Measurements from ENCODE around the gene GRHL1. TPM values are rescaled to one million over a fixed set of nuclear protein-coding genes. Genes with fewer than 3 reads are reported as not detected.

Gene GRHL1
- total and polyA plus RNA-seq, 4 donors, result 3.6 to 13.7 (median 6.1) TPM

GRCh38 chr2:9958057-9958456 is 6.6 kb downstream of the GRHL1 start:
- Histone ChIP-seq H3K9ac (ENCODE audit: low read depth in 1 of 2, low read length in 2 of 2) (no peak overlapping the region), H3K36me3 (ENCODE audit: control insufficient read depth in 4 of 4, insufficient read depth in 3 of 4, low read depth in 1 of 4, low read length in 3 of 4) (peaks cover 1 to 14% (median 8%) of the 10 kb centered on the region in 4 donors), H3K27ac (ENCODE audit: low read depth in 1 of 2, low read length in 2 of 2) (no peak overlapping the region), H3K4me3 (ENCODE audit: low read depth in 1 of 3, low read length in 3 of 3) (no peak overlapping the region), H3K4me1 (ENCODE audit: control insufficient read depth in 4 of 4, insufficient read depth in 4 of 4, low read length in 3 of 4) (peaks cover 0 to 10% (median 5%) of the 10 kb centered on the region in 4 donors), H3K9me3 (ENCODE audit: control insufficient read depth in 4 of 4, low read length in 3 of 4) (no peaks in the 10 kb centered on the region), H3K27me3 (ENCODE audit: control insufficient read depth in 4 of 4, insufficient read depth in 4 of 4, low read length in 3 of 4) (no peaks in the 10 kb centered on the region)
- peak in 1 of 2 donors; percentile 29 for TF ChIP-seq RAD21 (IDR thresholded peaks at IDR 0.05)
- TF ChIP-seq HNF4A (conservative IDR thresholded peaks at IDR 0.05), result peak; percentile 39 to 55
- TF ChIP-seq RXRA (IDR thresholded peaks at IDR 0.05), result peak; percentile 16 to 19
- TF ChIP-seq YY1 (IDR thresholded peaks at IDR 0.05), result no peak
- WGBS, result 66% methylated on average over 8 of the region's 8 CpGs
- DNase-seq (ENCODE audit: low spot score), result no peak

- peaks cover 0 to 1% (median under 1%) of the 10 kb centered on the region in 4 donors for H3K4me1 ChIP-seq (ENCODE audit: control insufficient read depth in 4 of 4, insufficient read depth in 4 of 4, low read length in 3 of 4)
- WGBS, result 96% methylated on average over 3 of the region's 3 CpGs
- H3K9me3 ChIP-seq (ENCODE audit: control insufficient read depth in 4 of 4, low read length in 3 of 4), result no peaks in the 10 kb centered on the region
- no peak overlapping the region for H3K9ac ChIP-seq (ENCODE audit: low read depth in 1 of 2, low read length in 2 of 2)
- H3K4me3 ChIP-seq (ENCODE audit: low read depth in 1 of 3, low read length in 3 of 3), result no peak overlapping the region
- TF ChIP-seq FOXA1 (IDR thresholded peaks at IDR 0.05), result no peak
- no peak for TF ChIP-seq NR2F2 (IDR thresholded peaks at IDR 0.05)
- no peak for TF ChIP-seq EGR1 (IDR thresholded peaks at IDR 0.05; ENCODE audit: low read depth in 2 of 2)
- no peak for TF ChIP-seq RAD21 (IDR thresholded peaks at IDR 0.05)
- no peak for TF ChIP-seq REST (IDR thresholded peaks at IDR 0.05)
- no peak for TF ChIP-seq ATF3 (IDR thresholded peaks at IDR 0.05)
- no peak for TF ChIP-seq RXRA (IDR thresholded peaks at IDR 0.05)
- no peak overlapping the region for H3K27ac ChIP-seq (ENCODE audit: low read depth in 1 of 2, low read length in 2 of 2)
- H3K27me3 ChIP-seq (ENCODE audit: control insufficient read depth in 4 of 4, insufficient read depth in 4 of 4, low read length in 3 of 4), result no peaks in the 10 kb centered on the region
- H3K36me3 ChIP-seq (ENCODE audit: control insufficient read depth in 4 of 4, insufficient read depth in 3 of 4, low read depth in 1 of 4, low read length in 3 of 4), result peaks cover 3 to 19% (median 11%) of the 10 kb centered on the region in 4 donors
- DNase-seq (ENCODE audit: low spot score), result no peak
These were observed 7.8 kb downstream of the GRHL1 start for GRCh38 chr2:9959262-9959661.

GRCh38 chr2:9961013-9961412 is 9.5 kb downstream of the GRHL1 start:
- H3K9me3 ChIP-seq (ENCODE audit: control insufficient read depth in 4 of 4, low read length in 3 of 4), result no peaks in the 10 kb centered on the region
- peak; percentile 72 for DNase-seq (ENCODE audit: low spot score)
- no peak overlapping the region for H3K27ac ChIP-seq (ENCODE audit: low read depth in 1 of 2, low read length in 2 of 2)
- 89% methylated on average over 10 of the region's 10 CpGs for WGBS
- TF ChIP-seq EGR1 (IDR thresholded peaks at IDR 0.05; ENCODE audit: low read depth in 2 of 2) (no peak), RXRA (IDR thresholded peaks at IDR 0.05) (no peak), FOXA1 (IDR thresholded peaks at IDR 0.05) (no peak), TAF1 (conservative IDR thresholded peaks at IDR 0.05) (no peak), SP1 (IDR thresholded peaks at IDR 0.05) (no peak), REST (IDR thresholded peaks at IDR 0.05) (no peak), MAX (IDR thresholded peaks at IDR 0.05) (no peak), JUND (IDR thresholded peaks at IDR 0.05) (no peak), GABPA (IDR thresholded peaks at IDR 0.05 in 1 of 2, conservative IDR thresholded peaks at IDR 0.05 in 1 of 2) (no peak)
- peaks cover 3 to 30% (median 15%) of the 10 kb centered on the region in 4 donors for H3K36me3 ChIP-seq (ENCODE audit: control insufficient read depth in 4 of 4, insufficient read depth in 3 of 4, low read depth in 1 of 4, low read length in 3 of 4)
- H3K4me1 ChIP-seq (ENCODE audit: control insufficient read depth in 4 of 4, insufficient read depth in 4 of 4, low read length in 3 of 4), result no peaks in the 10 kb centered on the region
- H3K27me3 ChIP-seq (ENCODE audit: control insufficient read depth in 4 of 4, insufficient read depth in 4 of 4, low read length in 3 of 4), result no peaks in the 10 kb centered on the region
- H3K9ac ChIP-seq (ENCODE audit: low read depth in 1 of 2, low read length in 2 of 2), result no peak overlapping the region
- no peak overlapping the region for H3K4me3 ChIP-seq (ENCODE audit: low read depth in 1 of 3, low read length in 3 of 3)

Data from liver (tissue), 9 donors.